Measurements from ENCODE around the gene AKAP8L.

DNA sequence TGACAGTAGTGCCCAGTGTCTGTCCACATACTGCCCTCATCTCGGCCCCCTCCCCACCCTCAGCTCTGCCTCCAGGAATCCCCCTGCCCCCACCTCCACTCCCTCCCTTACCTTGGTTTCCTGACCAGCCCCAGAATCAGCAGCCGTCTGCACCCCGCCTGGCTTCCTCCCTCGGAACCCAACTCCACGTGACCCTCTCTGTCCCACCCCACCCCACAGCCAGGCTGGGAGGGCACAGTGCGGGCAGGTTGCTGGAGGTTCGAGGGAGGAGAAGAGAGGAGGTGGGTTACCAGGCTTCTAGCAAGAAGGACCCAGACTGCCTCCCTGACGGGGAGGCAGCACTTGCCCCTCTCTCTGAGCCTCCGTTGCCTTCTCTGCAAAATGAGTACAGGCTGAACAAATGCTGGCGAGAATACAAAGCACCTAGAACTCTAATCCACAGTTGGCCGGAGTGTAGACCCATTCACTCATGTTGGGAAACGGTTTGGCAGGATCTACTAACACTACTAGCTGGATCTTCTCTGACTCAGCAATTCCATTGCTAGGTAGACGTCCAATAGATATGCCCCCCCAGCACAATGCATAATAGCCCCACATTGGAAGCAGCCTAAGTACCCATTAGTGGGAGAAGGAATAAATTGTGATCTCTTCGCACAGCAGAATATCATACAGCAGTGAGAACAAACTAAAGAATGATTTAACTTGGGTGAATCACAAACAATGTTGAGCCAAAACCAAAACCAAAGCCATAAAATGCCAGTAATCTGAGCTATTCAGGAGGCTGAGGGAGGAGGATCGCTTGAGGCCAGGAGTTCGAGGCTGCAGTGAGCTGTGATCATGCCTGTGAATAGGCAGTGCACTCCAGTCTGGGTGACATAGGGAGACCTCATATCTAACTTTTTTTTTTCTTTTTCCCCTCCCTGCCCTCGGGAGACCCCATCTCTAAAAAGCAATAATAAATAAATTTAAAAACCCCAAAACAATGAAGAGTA lies 45.9 kb upstream of the AKAP8L start, which contains the start of gene RASAL3:
- TF ChIP-seq, protein P1, sequence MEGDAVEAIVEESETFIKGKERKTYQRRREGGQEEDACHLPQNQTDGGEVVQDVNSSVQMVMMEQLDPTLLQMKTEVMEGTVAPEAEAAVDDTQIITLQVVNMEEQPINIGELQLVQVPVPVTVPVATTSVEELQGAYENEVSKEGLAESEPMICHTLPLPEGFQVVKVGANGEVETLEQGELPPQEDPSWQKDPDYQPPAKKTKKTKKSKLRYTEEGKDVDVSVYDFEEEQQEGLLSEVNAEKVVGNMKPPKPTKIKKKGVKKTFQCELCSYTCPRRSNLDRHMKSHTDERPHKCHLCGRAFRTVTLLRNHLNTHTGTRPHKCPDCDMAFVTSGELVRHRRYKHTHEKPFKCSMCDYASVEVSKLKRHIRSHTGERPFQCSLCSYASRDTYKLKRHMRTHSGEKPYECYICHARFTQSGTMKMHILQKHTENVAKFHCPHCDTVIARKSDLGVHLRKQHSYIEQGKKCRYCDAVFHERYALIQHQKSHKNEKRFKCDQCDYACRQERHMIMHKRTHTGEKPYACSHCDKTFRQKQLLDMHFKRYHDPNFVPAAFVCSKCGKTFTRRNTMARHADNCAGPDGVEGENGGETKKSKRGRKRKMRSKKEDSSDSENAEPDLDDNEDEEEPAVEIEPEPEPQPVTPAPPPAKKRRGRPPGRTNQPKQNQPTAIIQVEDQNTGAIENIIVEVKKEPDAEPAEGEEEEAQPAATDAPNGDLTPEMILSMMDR (IDR thresholded peaks at IDR 0.05; ENCODE audit: low read depth, low read length, missing input control) = no peak
- TF ChIP-seq, protein P2, sequence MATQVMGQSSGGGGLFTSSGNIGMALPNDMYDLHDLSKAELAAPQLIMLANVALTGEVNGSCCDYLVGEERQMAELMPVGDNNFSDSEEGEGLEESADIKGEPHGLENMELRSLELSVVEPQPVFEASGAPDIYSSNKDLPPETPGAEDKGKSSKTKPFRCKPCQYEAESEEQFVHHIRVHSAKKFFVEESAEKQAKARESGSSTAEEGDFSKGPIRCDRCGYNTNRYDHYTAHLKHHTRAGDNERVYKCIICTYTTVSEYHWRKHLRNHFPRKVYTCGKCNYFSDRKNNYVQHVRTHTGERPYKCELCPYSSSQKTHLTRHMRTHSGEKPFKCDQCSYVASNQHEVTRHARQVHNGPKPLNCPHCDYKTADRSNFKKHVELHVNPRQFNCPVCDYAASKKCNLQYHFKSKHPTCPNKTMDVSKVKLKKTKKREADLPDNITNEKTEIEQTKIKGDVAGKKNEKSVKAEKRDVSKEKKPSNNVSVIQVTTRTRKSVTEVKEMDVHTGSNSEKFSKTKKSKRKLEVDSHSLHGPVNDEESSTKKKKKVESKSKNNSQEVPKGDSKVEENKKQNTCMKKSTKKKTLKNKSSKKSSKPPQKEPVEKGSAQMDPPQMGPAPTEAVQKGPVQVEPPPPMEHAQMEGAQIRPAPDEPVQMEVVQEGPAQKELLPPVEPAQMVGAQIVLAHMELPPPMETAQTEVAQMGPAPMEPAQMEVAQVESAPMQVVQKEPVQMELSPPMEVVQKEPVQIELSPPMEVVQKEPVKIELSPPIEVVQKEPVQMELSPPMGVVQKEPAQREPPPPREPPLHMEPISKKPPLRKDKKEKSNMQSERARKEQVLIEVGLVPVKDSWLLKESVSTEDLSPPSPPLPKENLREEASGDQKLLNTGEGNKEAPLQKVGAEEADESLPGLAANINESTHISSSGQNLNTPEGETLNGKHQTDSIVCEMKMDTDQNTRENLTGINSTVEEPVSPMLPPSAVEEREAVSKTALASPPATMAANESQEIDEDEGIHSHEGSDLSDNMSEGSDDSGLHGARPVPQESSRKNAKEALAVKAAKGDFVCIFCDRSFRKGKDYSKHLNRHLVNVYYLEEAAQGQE (IDR thresholded peaks at IDR 0.05) = no peak
- no peak for TF ChIP-seq TAF1 (conservative IDR thresholded peaks at IDR 0.05)
- peak; percentile 42 to 58 for TF ChIP-seq JUND (IDR thresholded peaks at IDR 0.05)
- TF ChIP-seq, protein P3, sequence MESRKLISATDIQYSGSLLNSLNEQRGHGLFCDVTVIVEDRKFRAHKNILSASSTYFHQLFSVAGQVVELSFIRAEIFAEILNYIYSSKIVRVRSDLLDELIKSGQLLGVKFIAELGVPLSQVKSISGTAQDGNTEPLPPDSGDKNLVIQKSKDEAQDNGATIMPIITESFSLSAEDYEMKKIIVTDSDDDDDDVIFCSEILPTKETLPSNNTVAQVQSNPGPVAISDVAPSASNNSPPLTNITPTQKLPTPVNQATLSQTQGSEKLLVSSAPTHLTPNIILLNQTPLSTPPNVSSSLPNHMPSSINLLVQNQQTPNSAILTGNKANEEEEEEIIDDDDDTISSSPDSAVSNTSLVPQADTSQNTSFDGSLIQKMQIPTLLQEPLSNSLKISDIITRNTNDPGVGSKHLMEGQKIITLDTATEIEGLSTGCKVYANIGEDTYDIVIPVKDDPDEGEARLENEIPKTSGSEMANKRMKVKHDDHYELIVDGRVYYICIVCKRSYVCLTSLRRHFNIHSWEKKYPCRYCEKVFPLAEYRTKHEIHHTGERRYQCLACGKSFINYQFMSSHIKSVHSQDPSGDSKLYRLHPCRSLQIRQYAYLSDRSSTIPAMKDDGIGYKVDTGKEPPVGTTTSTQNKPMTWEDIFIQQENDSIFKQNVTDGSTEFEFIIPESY (IDR thresholded peaks at IDR 0.05) = no peak
